PC-9 (cell line): ENCODE results near the gene OR9Q1. TPM values are rescaled to one million over a fixed set of nuclear protein-coding genes. Genes with fewer than 3 reads are reported as not detected.
A peak's percentile ranks its signal among the peaks of the same experiment; 100 is the strongest.

Source experiments
- BruUV-seq: library from RNA; stranded (reverse); fragments of 400-500 nt; replicated peaks from 2 replicates; lab custom pipeline; 2021; lab: Mats Ljungman, UMichigan
- CTCF ChIA-PET: fragments of 300-600 bp; sonication (Branson Sonifier 250); formaldehyde crosslinking; loops from one replicate; lab custom pipeline; 2022; ENCODE audit warnings: antibody characterized with exemption; lab: Charles Lee
- POLR2A ChIA-PET: fragments of 300-600 bp; sonication (Branson Sonifier 250); formaldehyde crosslinking; loops from one replicate; lab custom pipeline; 2022; ENCODE audit warnings: antibody characterized with exemption; ENCODE audit not compliant: unreplicated experiment; lab: Charles Lee
- DNase-seq, 2 experiments: peaks; one replicate each; pipeline versions ENCODE4 v3.0.0 to v3.0.0-alpha.2; 2015 to 2022; ENCODE audit warnings: mixed read lengths in 1 of 2
- H2AFZ ChIP-seq: fragments of 200-600 bp; sonication (generic); 2 replicates; pipeline ENCODE4 v1.8.1; 2017; ENCODE audit warnings: antibody characterized with exemption
- H3F3A ChIP-seq: fragments of 200-600 bp; sonication (generic); 2 replicates; pipeline ENCODE4 v1.8.1; 2017; ENCODE audit warnings: antibody characterized with exemption, mild to moderate bottlenecking, low read depth; ENCODE audit not compliant: insufficient read depth
- H3K27ac ChIP-seq: fragments of 200-600 bp; sonication (generic); 2 replicates; pipeline ENCODE4 v1.6.1; 2016; ENCODE audit warnings: mixed run types
- H3K27me3 ChIP-seq: fragments of 200-600 bp; sonication (generic); 2 replicates; pipeline ENCODE4 v1.6.1; 2016; ENCODE audit warnings: low read depth, mixed run types; ENCODE audit not compliant: insufficient read depth
- H3K36me3 ChIP-seq: fragments of 200-600 bp; sonication (generic); 2 replicates; pipeline ENCODE4 v1.6.1; 2016; ENCODE audit warnings: low read depth, mixed run types
- H3K4me1 ChIP-seq: fragments of 200-600 bp; sonication (generic); replicated peaks from 2 replicates; pipeline ENCODE4 v1.6.1; 2016; ENCODE audit warnings: mixed run types; ENCODE audit not compliant: insufficient read depth
- H3K4me2 ChIP-seq: fragments of 200-600 bp; sonication (generic); 2 replicates; pipeline ENCODE4 v1.6.1; 2017; ENCODE audit warnings: mixed run types
- H3K4me3 ChIP-seq: fragments of 200-600 bp; sonication (generic); 2 replicates; pipeline ENCODE4 v1.6.1; 2016; ENCODE audit warnings: mixed run types
- H3K79me2 ChIP-seq: fragments of 200-600 bp; sonication (generic); 2 replicates; pipeline ENCODE4 v1.6.1; 2017; ENCODE audit warnings: low read depth, mixed run types
- H3K9me2 ChIP-seq: fragments of 200-600 bp; sonication (generic); 2 replicates; pipeline ENCODE4 v1.8.1; 2017; ENCODE audit warnings: mild to moderate bottlenecking; ENCODE audit not compliant: insufficient read depth
- H3K9me3 ChIP-seq: fragments of 200-600 bp; sonication (generic); 2 replicates; pipeline ENCODE4 v1.8.1; 2016; ENCODE audit warnings: low read depth; ENCODE audit not compliant: insufficient read depth
- H4K20me1 ChIP-seq: fragments of 200-600 bp; sonication (generic); 2 replicates; pipeline ENCODE4 v1.8.1; 2017; ENCODE audit not compliant: insufficient read depth
- CTCF ChIP-seq: fragments of 200-600 bp; sonication (generic); conservative IDR thresholded peaks from 2 replicates; pipeline ENCODE4 v1.6.1; 2017; ENCODE audit warnings: mixed run types, antibody characterized with exemption, mild to moderate bottlenecking, moderate library complexity
- EZH2 ChIP-seq: fragments of 200-600 bp; sonication (generic); IDR thresholded peaks from 2 replicates; pipeline ENCODE4 v1.8.0; 2017; ENCODE audit warnings: antibody characterized with exemption, low read depth
- intact Hi-C: fragments of 100-400 bp; cut with micrococcal nuclease; formaldehyde crosslinking; loops from one replicate; pipeline ENCODE4 v1.10.0; 2022; ENCODE audit not compliant: unreplicated experiment
- total RNA-seq: library from RNA; stranded (reverse); gene quantifications from 2 replicates; pipeline ENCODE4 v1.2.3, GENCODE V29; 2021

The OR9Q1 gene
- total RNA-seq, 1 experiment from 2014 or later, result not detected

- ChIA-PET CTCF (no interaction called here), POLR2A (no interaction called here)
- Histone ChIP-seq H3K79me2 (no peaks in the 10 kb centered on the region), H3K4me1 (no peaks in the 10 kb centered on the region), H3K9me2 (no peaks in the 10 kb centered on the region), H3K4me3 (no peak within 1 kb of the TSS), H4K20me1 (no peaks in the 10 kb centered on the region), H3K27me3 (no peaks in the 10 kb centered on the region; the same call in 1 of the 2 replicates), H3K36me3 (no peaks in the 10 kb centered on the region), H3K9me3 (no peaks in the 10 kb centered on the region), H3F3A (no peaks in the 10 kb centered on the region), H3K27ac (no peak within 1 kb of the TSS), H2AFZ (no peak within 1 kb of the TSS; the same call in 1 of the 2 replicates), H3K4me2 (no peak within 1 kb of the TSS)
- TF ChIP-seq EZH2 (no peak), CTCF (no peak)
- no TSS peak for BruUV-seq
- no peak for DNase-seq
- intact Hi-C loops, result no loop called here
Measured at GRCh38 chr11:58188770-58189169, 165.1 kb downstream of the OR9Q1 start, which contains the start of gene OR9Q2. Gene OR9Q2, plus strand, starts transcription at chr11:58189070. Its CDS starts 1,421 bp downstream, at chr11:58190491.

- no peaks in the 10 kb centered on the region; the same call in 1 of the 2 replicates for H3K27me3 ChIP-seq
- H3K36me3 ChIP-seq, result no peaks in the 10 kb centered on the region
- no peaks in the 10 kb centered on the region for H4K20me1 ChIP-seq
- H3K27ac ChIP-seq, result no peak overlapping the region
- BruUV-seq, result no TSS peak
- no peaks in the 10 kb centered on the region for H3K4me1 ChIP-seq
- peak in 1 of 2 experiments; percentile 15 for DNase-seq
- no peak for TF ChIP-seq EZH2
- TF ChIP-seq CTCF, result no peak
- intact Hi-C loops, result no loop called here
- H3K9me3 ChIP-seq, result no peaks in the 10 kb centered on the region
- POLR2A ChIA-PET, result no interaction called here
- no peak overlapping the region for H2AFZ ChIP-seq
- CTCF ChIA-PET, result no interaction called here
- no peaks in the 10 kb centered on the region for H3K79me2 ChIP-seq
- H3K4me2 ChIP-seq, result no peak overlapping the region
- no peaks in the 10 kb centered on the region for H3F3A ChIP-seq
- no peak overlapping the region for H3K4me3 ChIP-seq
- no peaks in the 10 kb centered on the region for H3K9me2 ChIP-seq
Measured at GRCh38 chr11:58192229-58192628, 168.5 kb downstream of the OR9Q1 start.

GRCh38 chr11:58193391-58193790, 169.7 kb downstream of the OR9Q1 start:
- TF ChIP-seq EZH2 (no peak), CTCF (no peak)
- H3K79me2 ChIP-seq, result no peaks in the 10 kb centered on the region
- no peaks in the 10 kb centered on the region for H3K36me3 ChIP-seq
- H4K20me1 ChIP-seq, result no peaks in the 10 kb centered on the region
- H3K4me1 ChIP-seq, result no peaks in the 10 kb centered on the region
- H3F3A ChIP-seq, result no peaks in the 10 kb centered on the region
- CTCF ChIA-PET, result no interaction called here
- no peak overlapping the region for H3K4me3 ChIP-seq
- POLR2A ChIA-PET, result no interaction called here
- no peak overlapping the region for H3K4me2 ChIP-seq
- peak in 1 of 2 experiments; percentile 16 for DNase-seq
- no peaks in the 10 kb centered on the region for H3K9me3 ChIP-seq
- H3K27ac ChIP-seq, result no peak overlapping the region
- no peaks in the 10 kb centered on the region; the same call in 1 of the 2 replicates for H3K27me3 ChIP-seq
- H3K9me2 ChIP-seq, result no peaks in the 10 kb centered on the region
- no TSS peak for BruUV-seq
- intact Hi-C loops, result no loop called here
- no peak overlapping the region for H2AFZ ChIP-seq
